H1 (cell line): ENCODE measurements around the gene KLHL35. TPM values are rescaled to one million over a fixed set of nuclear protein-coding genes. Genes with fewer than 3 reads are reported as not detected.

Experiments used
- RNF2 ChIP-seq: fragments of 200-900, 300-1000 bp; sonication (generic); IDR thresholded peaks from 2 replicates; pipeline ENCODE4 v1.7.1; 2016; ENCODE audit warnings: borderline replicate concordance, low read depth, mild to moderate bottlenecking, antibody characterized with exemption, low read length; ENCODE audit not compliant: poor library complexity, severe bottlenecking; ENCODE audit errors: missing control alignments
- USF2 ChIP-seq: IDR thresholded peaks from 2 replicates; pipeline ENCODE4 v1.6.1; 2011; ENCODE audit warnings: low read length, improper control_type of control experiment
- polyA plus RNA-seq, 7 experiments: library from polyadenylated mRNA; depleted of rRNA in 3 of 7; stranded (reverse) in 5 of 7; unstranded in 2 of 7; fragments of >200 nt in 5 of 7; fragments of 200-250 nt in 2 of 7; gene quantifications; 1 replicate in 5 of 7; 2 replicates in 1 of 7; 4 replicates in 1 of 7; pipeline versions ENCODE4 v1.2.1 to v1.2.3, GENCODE V29; 2011 to 2013; ENCODE audit warnings: missing spikeins in 2 of 7, mixed read lengths in 2 of 7
- total RNA-seq: library from RNA; stranded (reverse); fragmentation: NEBNext Ultra II Directional; extraction: Animal tissue kit (Norgen Biotek cat#: 25700); gene quantifications from 2 replicates; pipeline ENCODE4 v1.2.1, GENCODE V29; 2021

KLHL35 gene
- total and polyA plus RNA-seq, 2 of the 8 experiments (the other 6 are each of a cell fraction or from before 2014, with no cell fraction given), result 0.35 to 0.41 TPM

GRCh38 chr11:75429641-75429901, 3.4 kb downstream of the KLHL35 start (continued):
- TF ChIP-seq USF2 (no peak), RNF2 (peak; percentile 79)
